ENCODE measurements around the gene DYNC2I2. TPM values are rescaled to one million over a fixed set of nuclear protein-coding genes. Genes with fewer than 3 reads are reported as not detected.

DYNC2I2 gene
- total RNA-seq, 4 donors from 2014 or later = 41.4 to 160 (median 94.9) TPM

GRCh38 chr9:128603697-128604096, 53.0 kb downstream of the DYNC2I2 start:
- no peak overlapping the region for H3K4me3 ChIP-seq
- TF ChIP-seq EP300 (IDR thresholded peaks at IDR 0.05; ENCODE audit: low read depth) = no peak
- TF ChIP-seq CTCF (IDR thresholded peaks at IDR 0.05) = no peak
- TF ChIP-seq POLR2A (IDR thresholded peaks at IDR 0.05) = no peak
- TF ChIP-seq POLR2AphosphoS5 (IDR thresholded peaks at IDR 0.05) = no peak
- H3K36me3 ChIP-seq = peaks cover 0 to 82% (median 39%) of the 10 kb centered on the region in 4 donors
- WGBS, 2 donors (ENCODE audit: low coverage in 1 of 2) = 86% methylated on average over 8 of the region's 8 CpGs; no CpG with 5 or more reads in 1 of the 2 donors
- H3K4me1 ChIP-seq = no peaks in the 10 kb centered on the region
- H3K27me3 ChIP-seq = no peaks in the 10 kb centered on the region
- H3K9me3 ChIP-seq = no peaks in the 10 kb centered on the region
- no peak for DNase-seq
- in situ Hi-C loops (cut with MboI; ENCODE audit: low pct_ligation_motif_present in 1 of 4, low pct_unique_long_range_greater_than_20kb in 1 of 4, low sequenced_read_pairs in 3 of 4) = loop anchor here in 1 of 4 donors (25.0 kb wide), 1 partner anchor 384 kb away; no protein-coding TSS in a partner anchor
- no peak overlapping the region for H3K27ac ChIP-seq
- intact Hi-C loops (cut with DNase I; ENCODE audit: low total_unique reads) = no loop called here

GRCh38 chr9:128600099-128600498, 56.5 kb downstream of the DYNC2I2 start:
- H3K27ac ChIP-seq = no peak overlapping the region
- TF ChIP-seq CTCF (IDR thresholded peaks at IDR 0.05) = no peak
- in situ Hi-C loops (cut with MboI; ENCODE audit: low pct_ligation_motif_present in 1 of 4, low pct_unique_long_range_greater_than_20kb in 1 of 4, low sequenced_read_pairs in 3 of 4) = loop anchor here in 1 of 4 donors (25.0 kb wide), 1 partner anchor 387 kb away; no protein-coding TSS in a partner anchor
- H3K27me3 ChIP-seq = no peaks in the 10 kb centered on the region
- H3K36me3 ChIP-seq = peaks cover 0 to 79% (median 33%) of the 10 kb centered on the region in 4 donors
- H3K4me3 ChIP-seq = no peak overlapping the region
- WGBS, 2 donors (ENCODE audit: low coverage in 1 of 2) = 64 to 81% methylated on average over 2 to 4 of the region's 4 CpGs
- intact Hi-C loops (cut with DNase I; ENCODE audit: low total_unique reads) = no loop called here
- no peak for DNase-seq
- H3K9me3 ChIP-seq = no peaks in the 10 kb centered on the region
- H3K4me1 ChIP-seq = no peaks in the 10 kb centered on the region

GRCh38 chr9:128595471-128595870, 61.2 kb downstream of the DYNC2I2 start:
- intact Hi-C loops (cut with DNase I; ENCODE audit: low total_unique reads) (loop anchor here (10.0 kb wide), 1 partner anchor 369 kb away; no protein-coding TSS in a partner anchor), in situ Hi-C loops (cut with MboI; ENCODE audit: low pct_ligation_motif_present in 1 of 4, low pct_unique_long_range_greater_than_20kb in 1 of 4, low sequenced_read_pairs in 3 of 4) (no loop called here)
- Histone ChIP-seq H3K36me3 (peaks cover 0 to 86% (median 35%) of the 10 kb centered on the region in 4 donors), H3K4me1 (no peaks in the 10 kb centered on the region), H3K9me3 (no peaks in the 10 kb centered on the region), H3K27me3 (no peaks in the 10 kb centered on the region), H3K27ac (no peak overlapping the region), H3K4me3 (no peak overlapping the region)
- no peak for TF ChIP-seq POLR2A (IDR thresholded peaks at IDR 0.05)
- 91 to 92% methylated on average over 4 of the region's 4 CpGs for WGBS, 2 donors (ENCODE audit: low coverage in 1 of 2)
- no peak for DNase-seq

DNA sequence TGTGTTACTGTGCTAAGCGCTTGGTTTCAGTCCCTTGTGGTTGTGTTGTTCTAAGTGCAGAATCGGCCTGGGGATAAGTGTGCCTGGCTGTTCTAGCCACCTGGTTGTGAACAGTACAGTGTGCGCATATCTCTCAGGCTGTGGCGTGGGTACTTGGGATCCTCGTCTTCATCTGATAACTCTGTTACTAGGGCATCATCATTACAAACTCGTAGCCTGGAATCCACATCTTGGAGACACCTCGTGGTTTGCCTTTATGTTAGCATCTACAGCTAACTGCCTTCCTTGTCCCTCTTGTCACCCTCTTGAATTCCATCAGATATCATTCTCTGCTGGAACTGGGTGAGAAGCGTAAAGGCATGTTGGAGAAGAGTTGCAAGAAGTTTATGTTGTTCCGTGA, 62.8 kb downstream of the DYNC2I2 start:
- in situ Hi-C loops (cut with MboI; ENCODE audit: low pct_ligation_motif_present in 1 of 4, low pct_unique_long_range_greater_than_20kb in 1 of 4, low sequenced_read_pairs in 3 of 4) (no loop called here), intact Hi-C loops (cut with DNase I; ENCODE audit: low total_unique reads) (loop anchor here (10.0 kb wide), 1 partner anchor 371 kb away; no protein-coding TSS in a partner anchor)
- TF ChIP-seq POLR2AphosphoS5 (IDR thresholded peaks at IDR 0.05) (no peak), EP300 (IDR thresholded peaks at IDR 0.05; ENCODE audit: low read depth) (no peak), CTCF (IDR thresholded peaks at IDR 0.05) (no peak), POLR2A (IDR thresholded peaks at IDR 0.05) (no peak)
- Histone ChIP-seq H3K36me3 (peaks cover 0 to 83% (median 33%) of the 10 kb centered on the region in 4 donors), H3K27ac (no peak overlapping the region), H3K4me3 (no peak overlapping the region), H3K4me1 (no peaks in the 10 kb centered on the region), H3K27me3 (no peaks in the 10 kb centered on the region), H3K9me3 (no peaks in the 10 kb centered on the region)
- 84 to 100% methylated on average over 1 to 9 of the region's 9 CpGs for WGBS, 2 donors (ENCODE audit: low coverage in 1 of 2)
- no peak for DNase-seq

- H3K4me3 ChIP-seq = no peak overlapping the region
- no peak for DNase-seq
- no peaks in the 10 kb centered on the region for H3K4me1 ChIP-seq
- H3K36me3 ChIP-seq = peaks cover 0 to 82% (median 34%) of the 10 kb centered on the region in 4 donors
- WGBS, 2 donors (ENCODE audit: low coverage in 1 of 2) = 86% methylated on average over 6 of the region's 6 CpGs; no CpG with 5 or more reads in 1 of the 2 donors
- intact Hi-C loops (cut with DNase I; ENCODE audit: low total_unique reads) (loop anchor here (10.0 kb wide), 1 partner anchor 372 kb away; no protein-coding TSS in a partner anchor), in situ Hi-C loops (cut with MboI; ENCODE audit: low pct_ligation_motif_present in 1 of 4, low pct_unique_long_range_greater_than_20kb in 1 of 4, low sequenced_read_pairs in 3 of 4) (no loop called here)
- no peaks in the 10 kb centered on the region for H3K27me3 ChIP-seq
- TF ChIP-seq EP300 (IDR thresholded peaks at IDR 0.05; ENCODE audit: low read depth) (no peak), POLR2AphosphoS5 (IDR thresholded peaks at IDR 0.05) (no peak), POLR2A (IDR thresholded peaks at IDR 0.05) (no peak), CTCF (IDR thresholded peaks at IDR 0.05) (no peak)
- no peak overlapping the region for H3K27ac ChIP-seq
- H3K9me3 ChIP-seq = no peaks in the 10 kb centered on the region
Observed at GRCh38 chr9:128593039-128593438, 63.6 kb downstream of the DYNC2I2 start.
